Neutrophil (primary cell): ENCODE data around the gene TPCN1.

ENCODE experiments used
- H3K27ac ChIP-seq: fragments of 200-600 bp; sonication (generic); 2 replicates; pipeline ENCODE4 v1.5.1; 2016; ENCODE audit warnings: mild to moderate bottlenecking, moderate library complexity
- H3K27me3 ChIP-seq: fragments of 200-600 bp; sonication (generic); 2 replicates; pipeline ENCODE4 v1.6.0; 2016; ENCODE audit warnings: mild to moderate bottlenecking
- H3K36me3 ChIP-seq: fragments of 200-600 bp; sonication (generic); 2 replicates; pipeline ENCODE4 v1.5.1; 2017
- H3K4me1 ChIP-seq, 2 experiments: fragments of 200-600 bp in 1 of 2; sonication (generic) in 1 of 2; 1 replicate in 1 of 2; 2 replicates in 1 of 2; pipeline versions ENCODE4 v1.5.1 to v1.6.1; 2013 to 2016; ENCODE audit warnings: low read depth in 1 of 2, low read length in 1 of 2, mild to moderate bottlenecking in 1 of 2, moderate library complexity in 1 of 2; ENCODE audit not compliant: control insufficient read depth in 1 of 2, insufficient read depth in 1 of 2
- H3K4me3 ChIP-seq, 2 experiments: fragments of 200-600 bp in 1 of 2; sonication (generic) in 1 of 2; 1 replicate in 1 of 2; 2 replicates in 1 of 2; pipeline ENCODE4 v1.5.1; 2013 to 2016; ENCODE audit warnings: low read depth in 1 of 2, low read length in 1 of 2, mild to moderate bottlenecking in 1 of 2, moderate library complexity in 1 of 2
- H3K9me3 ChIP-seq: fragments of 200-600 bp; sonication (generic); 2 replicates; pipeline ENCODE4 v1.5.1; 2016
- CTCF ChIP-seq: fragments of 200-600 bp; sonication (generic); IDR thresholded peaks from 2 replicates; pipeline ENCODE4 v1.5.1; 2016; ENCODE audit warnings: antibody characterized with exemption

The TPCN1 gene

DNA sequence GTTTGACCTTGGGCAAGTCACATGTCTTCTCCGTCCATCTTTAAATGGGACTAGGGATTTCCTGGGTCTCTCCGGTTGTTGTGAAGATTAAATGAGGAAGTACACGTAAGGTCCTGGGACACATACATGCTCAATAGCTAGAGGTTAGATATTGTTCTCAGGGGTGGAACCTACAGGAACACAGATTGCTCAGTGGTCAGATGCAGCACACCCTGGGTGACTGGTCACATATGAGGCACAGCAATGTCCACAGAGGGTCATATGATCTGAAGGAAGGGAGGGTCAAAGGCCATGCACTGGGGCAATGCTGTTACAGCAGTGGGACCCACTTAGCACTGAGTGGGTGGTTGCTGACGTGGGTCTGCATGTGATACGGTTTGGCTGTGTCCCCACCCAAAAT is 125.1 kb downstream of the TPCN1 start:
- no peaks in the 10 kb centered on the region for H3K4me1 ChIP-seq
- no peaks in the 10 kb centered on the region for H3K36me3 ChIP-seq
- H3K27ac ChIP-seq, result no peak overlapping the region
- H3K27me3 ChIP-seq, result no peaks in the 10 kb centered on the region
- H3K9me3 ChIP-seq, result no peaks in the 10 kb centered on the region
- no peak for TF ChIP-seq CTCF
- no peak overlapping the region for H3K4me3 ChIP-seq

DNA sequence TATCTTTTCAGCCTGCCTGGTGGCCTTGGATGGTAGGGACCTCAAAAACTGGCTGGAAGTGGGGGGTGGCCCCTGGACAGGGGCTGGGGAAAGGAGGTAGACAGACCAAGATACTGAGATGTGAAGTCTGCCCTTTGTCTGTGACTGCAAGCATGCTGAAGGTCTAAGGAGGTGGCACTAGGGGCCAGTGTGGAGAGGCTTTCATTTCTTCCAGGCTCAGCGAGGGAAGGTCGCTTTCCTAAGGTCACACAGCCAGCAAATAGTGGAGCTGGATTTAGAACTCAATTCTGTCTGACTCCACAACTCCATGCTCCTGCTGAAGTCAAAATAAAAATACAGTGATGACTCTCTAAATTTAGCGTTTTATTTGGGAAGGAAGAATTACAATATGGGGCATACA is 125.8 kb downstream of the TPCN1 start:
- H3K9me3 ChIP-seq, result no peaks in the 10 kb centered on the region
- H3K36me3 ChIP-seq, result no peaks in the 10 kb centered on the region
- no peaks in the 10 kb centered on the region for H3K27me3 ChIP-seq
- no peak for TF ChIP-seq CTCF
- H3K4me1 ChIP-seq, result no peaks in the 10 kb centered on the region
- H3K27ac ChIP-seq, result no peak overlapping the region
- H3K4me3 ChIP-seq, result no peak overlapping the region

GRCh38 chr12:113347892-113348291 is 126.6 kb downstream of the TPCN1 start:
- Histone ChIP-seq H3K9me3 (no peaks in the 10 kb centered on the region), H3K4me3 (no peak overlapping the region), H3K4me1 (no peaks in the 10 kb centered on the region), H3K27ac (no peak overlapping the region), H3K27me3 (no peaks in the 10 kb centered on the region), H3K36me3 (no peaks in the 10 kb centered on the region)
- TF ChIP-seq CTCF, result no peak
